ENCODE results near the gene ZNF394. TPM values are rescaled to one million over a fixed set of nuclear protein-coding genes. Genes with fewer than 3 reads are reported as not detected.
A peak's percentile ranks its signal among the peaks of the same experiment; 100 is the strongest.
"Not testable (repeated sequence)": the region's sequence is repeated elsewhere in the genome, so short reads cannot be mapped to it uniquely, and the experiment has no call there.

Gene ZNF394
- total RNA-seq, 1 experiment from 2014 or later = 20.0 TPM

DNA sequence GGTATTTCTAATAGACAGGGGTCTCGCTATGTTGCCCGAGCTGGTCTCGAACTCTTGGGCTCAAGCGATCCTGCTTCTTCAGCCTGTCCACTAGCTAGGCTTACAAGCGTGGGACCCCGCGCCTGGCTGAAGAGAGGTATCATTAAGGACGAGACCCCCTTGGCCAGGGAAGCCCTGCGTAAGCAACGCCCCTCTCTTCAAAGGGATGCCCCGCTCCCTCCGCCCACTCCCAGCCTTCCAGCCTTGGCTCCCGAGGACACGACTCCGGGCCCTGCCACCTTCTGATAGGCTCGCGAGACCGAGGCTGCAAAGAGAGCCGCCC lies 4.2 kb upstream of the ZNF394 start:
- BruUV-seq (replicated peaks) = no TSS peak
- ATAC-seq (peak; percentile 89), DNase-seq (ENCODE audit: low read depth, low spot score) (no peak)
- Histone ChIP-seq H3K4me1 (ENCODE audit: control insufficient read depth, insufficient read depth, low read length) (0 out of 2 replicates have a peak, but pooled peaks cover 3% of the 10 kb centered on the region), H3K36me3 (ENCODE audit: control insufficient read depth, insufficient read depth, low read length) (peaks cover 5% of the 10 kb centered on the region; the same call in 1 of the 2 replicates), H3K4me3 (ENCODE audit: low read depth in 2 of 2, low read length in 2 of 2) (peak overlapping the region; percentile 80 to 86), H3K27ac (ENCODE audit: low read length) (peak overlapping the region; percentile 97), H3K9me3 (ENCODE audit: control insufficient read depth, insufficient read depth, low read depth, low read length) (no peaks in the 10 kb centered on the region), H3K27me3 (ENCODE audit: control insufficient read depth, insufficient read depth, low read length) (no peaks in the 10 kb centered on the region)
- in situ Hi-C loops (cut with HindIII; ENCODE audit: low pct_unique_long_range_greater_than_20kb, low sequenced_read_pairs) = no loop called here
- intact Hi-C loops (cut with micrococcal nuclease; ENCODE audit: unreplicated experiment) = loop anchor here (10.0 kb wide), 1 partner anchor 51 kb away; the partner anchor contains the start of genes FAM200A and ZNF655
- no peak for TF ChIP-seq SIN3A (IDR thresholded peaks at IDR 0.05; ENCODE audit: borderline replicate concordance, insufficient read depth, low read depth, low read length)
- peak; percentile 99 for TF ChIP-seq TCF7L2 (IDR thresholded peaks at IDR 0.05; ENCODE audit: low read depth, low read length)
- TF ChIP-seq POLR2AphosphoS5 (IDR thresholded peaks at IDR 0.05; ENCODE audit: low read depth, low read length) = no peak
- TF ChIP-seq, protein P1, sequence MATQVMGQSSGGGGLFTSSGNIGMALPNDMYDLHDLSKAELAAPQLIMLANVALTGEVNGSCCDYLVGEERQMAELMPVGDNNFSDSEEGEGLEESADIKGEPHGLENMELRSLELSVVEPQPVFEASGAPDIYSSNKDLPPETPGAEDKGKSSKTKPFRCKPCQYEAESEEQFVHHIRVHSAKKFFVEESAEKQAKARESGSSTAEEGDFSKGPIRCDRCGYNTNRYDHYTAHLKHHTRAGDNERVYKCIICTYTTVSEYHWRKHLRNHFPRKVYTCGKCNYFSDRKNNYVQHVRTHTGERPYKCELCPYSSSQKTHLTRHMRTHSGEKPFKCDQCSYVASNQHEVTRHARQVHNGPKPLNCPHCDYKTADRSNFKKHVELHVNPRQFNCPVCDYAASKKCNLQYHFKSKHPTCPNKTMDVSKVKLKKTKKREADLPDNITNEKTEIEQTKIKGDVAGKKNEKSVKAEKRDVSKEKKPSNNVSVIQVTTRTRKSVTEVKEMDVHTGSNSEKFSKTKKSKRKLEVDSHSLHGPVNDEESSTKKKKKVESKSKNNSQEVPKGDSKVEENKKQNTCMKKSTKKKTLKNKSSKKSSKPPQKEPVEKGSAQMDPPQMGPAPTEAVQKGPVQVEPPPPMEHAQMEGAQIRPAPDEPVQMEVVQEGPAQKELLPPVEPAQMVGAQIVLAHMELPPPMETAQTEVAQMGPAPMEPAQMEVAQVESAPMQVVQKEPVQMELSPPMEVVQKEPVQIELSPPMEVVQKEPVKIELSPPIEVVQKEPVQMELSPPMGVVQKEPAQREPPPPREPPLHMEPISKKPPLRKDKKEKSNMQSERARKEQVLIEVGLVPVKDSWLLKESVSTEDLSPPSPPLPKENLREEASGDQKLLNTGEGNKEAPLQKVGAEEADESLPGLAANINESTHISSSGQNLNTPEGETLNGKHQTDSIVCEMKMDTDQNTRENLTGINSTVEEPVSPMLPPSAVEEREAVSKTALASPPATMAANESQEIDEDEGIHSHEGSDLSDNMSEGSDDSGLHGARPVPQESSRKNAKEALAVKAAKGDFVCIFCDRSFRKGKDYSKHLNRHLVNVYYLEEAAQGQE (IDR thresholded peaks at IDR 0.05; ENCODE audit: insufficient read depth in 1 of 2, low read depth in 2 of 2, low read length in 1 of 2) = no peak
- TF ChIP-seq, protein P2, sequence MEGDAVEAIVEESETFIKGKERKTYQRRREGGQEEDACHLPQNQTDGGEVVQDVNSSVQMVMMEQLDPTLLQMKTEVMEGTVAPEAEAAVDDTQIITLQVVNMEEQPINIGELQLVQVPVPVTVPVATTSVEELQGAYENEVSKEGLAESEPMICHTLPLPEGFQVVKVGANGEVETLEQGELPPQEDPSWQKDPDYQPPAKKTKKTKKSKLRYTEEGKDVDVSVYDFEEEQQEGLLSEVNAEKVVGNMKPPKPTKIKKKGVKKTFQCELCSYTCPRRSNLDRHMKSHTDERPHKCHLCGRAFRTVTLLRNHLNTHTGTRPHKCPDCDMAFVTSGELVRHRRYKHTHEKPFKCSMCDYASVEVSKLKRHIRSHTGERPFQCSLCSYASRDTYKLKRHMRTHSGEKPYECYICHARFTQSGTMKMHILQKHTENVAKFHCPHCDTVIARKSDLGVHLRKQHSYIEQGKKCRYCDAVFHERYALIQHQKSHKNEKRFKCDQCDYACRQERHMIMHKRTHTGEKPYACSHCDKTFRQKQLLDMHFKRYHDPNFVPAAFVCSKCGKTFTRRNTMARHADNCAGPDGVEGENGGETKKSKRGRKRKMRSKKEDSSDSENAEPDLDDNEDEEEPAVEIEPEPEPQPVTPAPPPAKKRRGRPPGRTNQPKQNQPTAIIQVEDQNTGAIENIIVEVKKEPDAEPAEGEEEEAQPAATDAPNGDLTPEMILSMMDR (IDR thresholded peaks at IDR 0.05) = no peak
- CTCF ChIA-PET = interaction anchor here (0.8 to 1.3 kb wide), 2 partner anchors 54 to 764 kb away, joined by 3 to 4 read pairs; partner anchors contain the start of gene ZNF655
- POLR2A ChIA-PET = interaction anchor here (0.6 to 1.5 kb wide), 2 partner anchors 13 to 54 kb away, joined by 8 to 10 read pairs; partner anchors contain the start of gene ZNF655

DNA sequence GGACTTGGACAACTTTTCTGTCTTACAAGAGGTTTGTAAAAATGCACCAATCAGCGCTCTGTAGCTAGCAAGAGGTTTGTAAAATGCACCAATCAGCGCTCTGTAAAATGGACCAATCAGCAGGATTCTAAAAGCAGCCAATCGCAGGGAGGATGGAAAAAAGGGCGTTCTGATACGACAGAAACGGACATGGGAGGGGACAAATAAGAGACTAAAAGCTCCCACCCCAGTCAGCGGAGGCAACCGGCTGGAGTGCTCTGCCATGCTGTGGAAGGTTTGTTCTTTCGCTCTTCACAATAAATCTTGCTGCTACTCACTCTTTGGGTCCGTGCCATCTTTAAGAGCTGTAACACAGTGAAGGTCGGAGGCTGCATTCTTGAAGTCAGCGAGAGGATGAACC lies 1.2 kb upstream of the ZNF394 start:
- CTCF ChIA-PET; in situ Hi-C loops (cut with HindIII; ENCODE audit: low pct_unique_long_range_greater_than_20kb, low sequenced_read_pairs); H3K4me1 ChIP-seq (ENCODE audit: control insufficient read depth, insufficient read depth, low read length); H3K9me3 ChIP-seq (ENCODE audit: control insufficient read depth, insufficient read depth, low read depth, low read length); H3K27me3 ChIP-seq (ENCODE audit: control insufficient read depth, insufficient read depth, low read length); H3K36me3 ChIP-seq (ENCODE audit: control insufficient read depth, insufficient read depth, low read length); ATAC-seq; DNase-seq (ENCODE audit: low read depth, low spot score): not testable (repeated sequence)
- H3K27ac ChIP-seq (ENCODE audit: low read length) = peak overlapping the region; percentile 90
- BruUV-seq (replicated peaks) = TSS peak; percentile 24
- intact Hi-C loops (cut with micrococcal nuclease; ENCODE audit: unreplicated experiment) = loop anchor here (10.0 kb wide), 1 partner anchor 54 kb away; the partner anchor contains the start of genes FAM200A and ZNF655
- POLR2A ChIA-PET = interaction anchor here (0.6 kb wide), 1 partner anchor 30 kb away, joined by 4 read pairs; no protein-coding TSS in a partner anchor
- H3K4me3 ChIP-seq (ENCODE audit: low read depth in 2 of 2, low read length in 2 of 2) = peak overlapping the region; percentile 98 to 100

GRCh38 chr7:99500637-99501009 lies 542 bp upstream of the ZNF394 start:
- no peaks in the 10 kb centered on the region for H3K27me3 ChIP-seq (ENCODE audit: control insufficient read depth, insufficient read depth, low read length)
- peaks cover 5% of the 10 kb centered on the region for H3K36me3 ChIP-seq (ENCODE audit: control insufficient read depth, insufficient read depth, low read length)
- intact Hi-C loops (cut with micrococcal nuclease; ENCODE audit: unreplicated experiment) = loop anchor here (10.0 kb wide), 1 partner anchor 54 kb away; the partner anchor contains the start of genes FAM200A and ZNF655
- no TSS peak for BruUV-seq (replicated peaks)
- H3K27ac ChIP-seq (ENCODE audit: low read length) = peak overlapping the region; percentile 90
- peak overlapping the region; percentile 98 to 100 for H3K4me3 ChIP-seq (ENCODE audit: low read depth in 2 of 2, low read length in 2 of 2)
- ATAC-seq (no peak), DNase-seq (ENCODE audit: low read depth, low spot score) (no peak)
- ChIA-PET POLR2A (interaction anchor here (0.6 kb wide), 1 partner anchor 39 kb away, joined by 4 read pairs; no protein-coding TSS in a partner anchor), CTCF (interaction anchor here (0.6 kb wide), 1 partner anchor 24 kb away, joined by 4 read pairs; no protein-coding TSS in a partner anchor)
- H3K9me3 ChIP-seq (ENCODE audit: control insufficient read depth, insufficient read depth, low read depth, low read length) = peaks cover 3% of the 10 kb centered on the region; the same call in 1 of the 2 replicates
- peaks cover 5% of the 10 kb centered on the region for H3K4me1 ChIP-seq (ENCODE audit: control insufficient read depth, insufficient read depth, low read length)
- TF ChIP-seq TCF7L2 (IDR thresholded peaks at IDR 0.05; ENCODE audit: low read depth, low read length) (no peak), POLR2AphosphoS5 (IDR thresholded peaks at IDR 0.05; ENCODE audit: low read depth, low read length) (no peak), SIN3A (IDR thresholded peaks at IDR 0.05; ENCODE audit: borderline replicate concordance, insufficient read depth, low read depth, low read length) (no peak)
- TF ChIP-seq, protein P2 (IDR thresholded peaks at IDR 0.05) = no peak
- TF ChIP-seq, protein P1 (IDR thresholded peaks at IDR 0.05; ENCODE audit: insufficient read depth in 1 of 2, low read depth in 2 of 2, low read length in 1 of 2) = no peak
- in situ Hi-C loops (cut with HindIII; ENCODE audit: low pct_unique_long_range_greater_than_20kb, low sequenced_read_pairs) = no loop called here

All from Panc1 (cell line).